SK-N-MC (cell line): ENCODE measurements around the gene ABLIM2.

ENCODE experiments used
- EZH2 ChIP-seq: fragments of 200-600 bp; sonication (generic); IDR thresholded peaks from one replicate; pipeline ENCODE4 v1.6.1; 2017; ENCODE audit warnings: antibody characterized with exemption
- FOXP2 ChIP-seq: optimal IDR thresholded peaks from 2 replicates; pipeline ENCODE3; 2011; ENCODE audit warnings: mild to moderate bottlenecking, moderate library complexity; ENCODE audit not compliant: insufficient read depth; ENCODE audit errors: extremely low read length, control extremely low read depth
- POLR2AphosphoS5 ChIP-seq: IDR thresholded peaks from 2 replicates; pipeline ENCODE4 v1.6.1; 2012; ENCODE audit warnings: mild to moderate bottlenecking, low read depth, low read length, borderline replicate concordance

- TF ChIP-seq EZH2 (no peak), POLR2AphosphoS5 (no peak), FOXP2 (no peak)
Observed at GRCh38 chr4:8103421-8104390, 54.9 kb downstream of the ABLIM2 start.
